Neuron (in vitro differentiated cells): Measurements from ENCODE around the gene SAE1.
"Not testable (repeated sequence)": the region's sequence is repeated elsewhere in the genome, so short reads cannot be mapped to it uniquely, and the experiment has no call there.

ENCODE experiments used
- H2AFZ ChIP-seq: one replicate; pipeline ENCODE4 v1.6.1; 2013; ENCODE audit warnings: low read depth, mild to moderate bottlenecking, inconsistent platforms, low read length, moderate library complexity
- H3K27me3 ChIP-seq: one replicate; pipeline ENCODE4 v1.6.1; 2013; ENCODE audit warnings: low read length; ENCODE audit not compliant: insufficient read depth
- H3K36me3 ChIP-seq: one replicate; pipeline ENCODE4 v1.6.1; 2013; ENCODE audit warnings: low read length; ENCODE audit not compliant: insufficient read depth
- H3K4me1 ChIP-seq: one replicate; pipeline ENCODE4 v1.6.1; 2013; ENCODE audit warnings: low read length; ENCODE audit not compliant: insufficient read depth
- H3K4me3 ChIP-seq: 2 replicates; pipeline ENCODE4 v1.5.1; 2013; ENCODE audit warnings: mild to moderate bottlenecking, low read length, moderate library complexity
- H3K9me3 ChIP-seq: one replicate; pipeline ENCODE4 v1.6.1; 2013; ENCODE audit warnings: low read length

Gene SAE1

GRCh38 chr19:47124937-47125668, 5.5 kb upstream of the SAE1 start:
- H3K4me1 ChIP-seq: no peaks in the 10 kb centered on the region
- no peak overlapping the region for H3K4me3 ChIP-seq
- no peaks in the 10 kb centered on the region for H3K36me3 ChIP-seq

GRCh38 chr19:47125669-47125938, 5.0 kb upstream of the SAE1 start:
- no peaks in the 10 kb centered on the region for H3K4me1 ChIP-seq
- H2AFZ ChIP-seq: no peak overlapping the region
- H3K27me3 ChIP-seq: no peaks in the 10 kb centered on the region
- no peak overlapping the region for H3K4me3 ChIP-seq
- H3K36me3 ChIP-seq: no peaks in the 10 kb centered on the region
- no peaks in the 10 kb centered on the region for H3K9me3 ChIP-seq

More at GRCh38 chr19:47124937-47125668, 5.5 kb upstream of the SAE1 start:
- Histone ChIP-seq H2AFZ (no peak overlapping the region), H3K27me3 (no peaks in the 10 kb centered on the region), H3K9me3 (no peaks in the 10 kb centered on the region)

- Histone ChIP-seq H3K4me1 (peaks cover 18% of the 10 kb centered on the region), H3K9me3 (no peaks in the 10 kb centered on the region)
These were observed 1.1 kb upstream of the SAE1 start for GRCh38 chr19:47129579-47129978.

GRCh38 chr19:47130120-47130588, 481 bp upstream of the SAE1 start:
- H3K36me3 ChIP-seq: peaks cover 15% of the 10 kb centered on the region
- no peaks in the 10 kb centered on the region for H3K9me3 ChIP-seq
- no peak overlapping the region for H3K4me3 ChIP-seq
- peaks cover 21% of the 10 kb centered on the region for H3K4me1 ChIP-seq
- no peak overlapping the region for H2AFZ ChIP-seq
- H3K27me3 ChIP-seq: no peaks in the 10 kb centered on the region

More at GRCh38 chr19:47129579-47129978, 1.1 kb upstream of the SAE1 start:
- no peak overlapping the region for H2AFZ ChIP-seq
- H3K36me3 ChIP-seq: peaks cover 15% of the 10 kb centered on the region
- H3K27me3 ChIP-seq: no peaks in the 10 kb centered on the region
- H3K4me3 ChIP-seq: no peak overlapping the region

- peak overlapping the region; percentile 85 for H3K4me3 ChIP-seq
- peaks cover 21% of the 10 kb centered on the region for H3K4me1 ChIP-seq
- no peaks in the 10 kb centered on the region for H3K9me3 ChIP-seq
- H2AFZ ChIP-seq: no peak overlapping the region
- peaks cover 24% of the 10 kb centered on the region for H3K36me3 ChIP-seq
- no peaks in the 10 kb centered on the region for H3K27me3 ChIP-seq
These were observed 1.7 kb downstream of the SAE1 start for GRCh38 chr19:47132194-47132852.

- peak overlapping the region; percentile 5 for H3K4me3 ChIP-seq
These were observed 2.4 kb downstream of the SAE1 start for GRCh38 chr19:47133021-47133471.

GRCh38 chr19:47134545-47134944, 3.9 kb downstream of the SAE1 start:
- H2AFZ ChIP-seq: no peak overlapping the region
- H3K27me3 ChIP-seq: no peaks in the 10 kb centered on the region
- H3K4me3 ChIP-seq: no peak overlapping the region
- peaks cover 30% of the 10 kb centered on the region for H3K36me3 ChIP-seq
- H3K9me3 ChIP-seq: no peaks in the 10 kb centered on the region
- H3K4me1 ChIP-seq: peaks cover 21% of the 10 kb centered on the region

More at GRCh38 chr19:47133021-47133471, 2.4 kb downstream of the SAE1 start:
- no peaks in the 10 kb centered on the region for H3K9me3 ChIP-seq
- H3K4me1 ChIP-seq: peaks cover 21% of the 10 kb centered on the region
- H2AFZ ChIP-seq: no peak overlapping the region
- no peaks in the 10 kb centered on the region for H3K27me3 ChIP-seq
- H3K36me3 ChIP-seq: peaks cover 24% of the 10 kb centered on the region

- Histone ChIP-seq H3K4me3 (no peak overlapping the region), H3K9me3 (no peaks in the 10 kb centered on the region), H3K4me1 (peaks cover 21% of the 10 kb centered on the region), H3K36me3 (peaks cover 30% of the 10 kb centered on the region), H3K27me3 (no peaks in the 10 kb centered on the region), H2AFZ (no peak overlapping the region)
These were observed 4.5 kb downstream of the SAE1 start for GRCh38 chr19:47135156-47135555.

- H3K9me3 ChIP-seq, H2AFZ ChIP-seq, H3K4me1 ChIP-seq, H3K27me3 ChIP-seq, H3K4me3 ChIP-seq: not testable (repeated sequence)
- peaks cover 43% of the 10 kb centered on the region for H3K36me3 ChIP-seq
These were observed 10.6 kb downstream of the SAE1 start for GRCh38 chr19:47141252-47141651.

GRCh38 chr19:47141695-47142094, 11.1 kb downstream of the SAE1 start:
- Histone ChIP-seq H3K4me1 (peaks cover 5% of the 10 kb centered on the region), H3K4me3 (no peak overlapping the region), H3K9me3 (no peaks in the 10 kb centered on the region), H2AFZ (no peak overlapping the region), H3K27me3 (no peaks in the 10 kb centered on the region), H3K36me3 (peaks cover 47% of the 10 kb centered on the region)

GRCh38 chr19:47142779-47143178, 12.1 kb downstream of the SAE1 start:
- Histone ChIP-seq H3K36me3 (peaks cover 53% of the 10 kb centered on the region), H3K4me3 (no peak overlapping the region), H3K9me3 (no peaks in the 10 kb centered on the region), H2AFZ (no peak overlapping the region), H3K27me3 (no peaks in the 10 kb centered on the region), H3K4me1 (peaks cover 5% of the 10 kb centered on the region)

- Histone ChIP-seq H3K27me3 (no peaks in the 10 kb centered on the region), H3K9me3 (no peaks in the 10 kb centered on the region), H2AFZ (no peak overlapping the region), H3K36me3 (peaks cover 54% of the 10 kb centered on the region), H3K4me1 (peaks cover 5% of the 10 kb centered on the region), H3K4me3 (no peak overlapping the region)
These were observed 12.9 kb downstream of the SAE1 start for GRCh38 chr19:47143322-47144073.

GRCh38 chr19:47144630-47145029, 14.0 kb downstream of the SAE1 start:
- H3K9me3 ChIP-seq: no peaks in the 10 kb centered on the region
- no peaks in the 10 kb centered on the region for H3K27me3 ChIP-seq
- no peak overlapping the region for H2AFZ ChIP-seq
- H3K4me1 ChIP-seq: peaks cover 5% of the 10 kb centered on the region
- H3K36me3 ChIP-seq: peaks cover 56% of the 10 kb centered on the region
- no peak overlapping the region for H3K4me3 ChIP-seq
